Hepatocyte (in vitro differentiated cells): ENCODE results near the gene KCNRG.

Experiments used
- EZH2 ChIP-seq: fragments of 200-600 bp; sonication (generic); IDR thresholded peaks from 2 replicates; pipeline ENCODE4 v1.6.1; 2016; ENCODE audit warnings: antibody characterized with exemption, mild to moderate bottlenecking, borderline replicate concordance
- EZH2phosphoT487 ChIP-seq: fragments of 200-600 bp; sonication (generic); IDR thresholded peaks from one replicate; pipeline ENCODE4 v1.6.1; 2018; ENCODE audit warnings: antibody characterized with exemption, mild to moderate bottlenecking, low read depth, moderate library complexity; ENCODE audit not compliant: unreplicated experiment, severe bottlenecking
- TF ChIP-seq, protein P1 (sequence below): fragments of 200-600 bp; sonication (generic); IDR thresholded peaks from 2 replicates; pipeline ENCODE4 v1.5.1; 2016; ENCODE audit warnings: antibody characterized with exemption, mild to moderate bottlenecking; ENCODE audit not compliant: poor library complexity

DNA sequence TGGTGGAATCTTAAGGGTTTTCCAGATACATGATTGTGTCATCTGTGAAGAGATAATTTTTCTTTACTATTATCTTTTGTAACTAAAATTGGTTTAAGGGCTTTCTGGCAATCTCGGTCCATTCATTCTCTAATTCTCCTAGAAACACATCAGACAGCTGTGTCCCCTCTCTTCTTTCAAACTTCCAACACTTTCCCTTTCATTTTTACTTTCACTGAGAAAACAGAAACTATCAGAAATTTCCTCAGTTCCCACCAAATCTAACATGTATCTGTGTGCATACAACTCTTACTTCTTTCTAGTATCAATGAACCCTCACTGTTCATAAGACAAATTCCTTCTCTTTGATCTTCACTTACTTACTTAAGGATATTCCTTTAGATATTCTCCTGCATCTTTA, 40.2 kb downstream of the KCNRG start:
- TF ChIP-seq EZH2 (no peak), EZH2phosphoT487 (no peak)
- TF ChIP-seq, protein P1, sequence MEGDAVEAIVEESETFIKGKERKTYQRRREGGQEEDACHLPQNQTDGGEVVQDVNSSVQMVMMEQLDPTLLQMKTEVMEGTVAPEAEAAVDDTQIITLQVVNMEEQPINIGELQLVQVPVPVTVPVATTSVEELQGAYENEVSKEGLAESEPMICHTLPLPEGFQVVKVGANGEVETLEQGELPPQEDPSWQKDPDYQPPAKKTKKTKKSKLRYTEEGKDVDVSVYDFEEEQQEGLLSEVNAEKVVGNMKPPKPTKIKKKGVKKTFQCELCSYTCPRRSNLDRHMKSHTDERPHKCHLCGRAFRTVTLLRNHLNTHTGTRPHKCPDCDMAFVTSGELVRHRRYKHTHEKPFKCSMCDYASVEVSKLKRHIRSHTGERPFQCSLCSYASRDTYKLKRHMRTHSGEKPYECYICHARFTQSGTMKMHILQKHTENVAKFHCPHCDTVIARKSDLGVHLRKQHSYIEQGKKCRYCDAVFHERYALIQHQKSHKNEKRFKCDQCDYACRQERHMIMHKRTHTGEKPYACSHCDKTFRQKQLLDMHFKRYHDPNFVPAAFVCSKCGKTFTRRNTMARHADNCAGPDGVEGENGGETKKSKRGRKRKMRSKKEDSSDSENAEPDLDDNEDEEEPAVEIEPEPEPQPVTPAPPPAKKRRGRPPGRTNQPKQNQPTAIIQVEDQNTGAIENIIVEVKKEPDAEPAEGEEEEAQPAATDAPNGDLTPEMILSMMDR = no peak
